HepG2 (cell line): ENCODE results near the gene GPT2. TPM values are rescaled to one million over a fixed set of nuclear protein-coding genes. Genes with fewer than 3 reads are reported as not detected.
A peak's percentile ranks its signal among the peaks of the same experiment; 100 is the strongest.

ENCODE experiments used
- ATF2 ChIP-seq: sonication (generic); formaldehyde crosslinking; IDR thresholded peaks from 2 replicates; pipeline ENCODE4 v1.4.0; 2020; ENCODE audit warnings: missing genetic modification reagents
- ATF6 ChIP-seq: sonication (generic); formaldehyde crosslinking; conservative IDR thresholded peaks from 2 replicates; pipeline ENCODE4 v1.4.0; 2020; ENCODE audit warnings: missing genetic modification reagents
- CENPBD1 ChIP-seq: sonication (generic); formaldehyde crosslinking; IDR thresholded peaks from 2 replicates; pipeline ENCODE4 v1.8.0; 2022; ENCODE audit warnings: missing genetic modification reagents, low read depth, mild to moderate bottlenecking, borderline replicate concordance
- E2F1 ChIP-seq: sonication (generic); formaldehyde crosslinking; IDR thresholded peaks from 2 replicates; pipeline ENCODE4 v1.5.0; 2020; ENCODE audit warnings: missing genetic modification reagents
- HNRNPLL ChIP-seq: fragments of 200-400 bp; formaldehyde crosslinking; IDR thresholded peaks from 2 replicates; pipeline ENCODE4 v1.6.1; 2017; ENCODE audit warnings: mild to moderate bottlenecking, low read depth, low read length; ENCODE audit not compliant: poor library complexity, severe bottlenecking
- KAT8 ChIP-seq: IDR thresholded peaks from 2 replicates; pipeline ENCODE4 v1.6.1; 2016; ENCODE audit warnings: missing genetic modification reagents, missing compliant biosample characterization
- KLF12 ChIP-seq: sonication (generic); formaldehyde crosslinking; IDR thresholded peaks from 2 replicates; pipeline ENCODE4 v1.4.0; 2020; ENCODE audit warnings: missing genetic modification reagents, borderline replicate concordance
- MLLT10 ChIP-seq: sonication (generic); formaldehyde crosslinking; IDR thresholded peaks from 2 replicates; pipeline ENCODE4 v1.4.0; 2020; ENCODE audit warnings: missing genetic modification reagents
- MTF1 ChIP-seq: sonication (generic); formaldehyde crosslinking; IDR thresholded peaks from 2 replicates; pipeline ENCODE4 v1.5.0; 2020; ENCODE audit warnings: missing genetic modification reagents
- MYC ChIP-seq: sonication (generic); formaldehyde crosslinking; IDR thresholded peaks from 2 replicates; pipeline ENCODE4 v1.9.0; 2021; ENCODE audit warnings: missing genetic modification reagents, borderline replicate concordance
- NFKBIZ ChIP-seq: IDR thresholded peaks from 2 replicates; pipeline ENCODE4 v1.6.1; 2018; ENCODE audit warnings: missing genetic modification reagents, missing compliant biosample characterization
- RAD21 ChIP-seq: fragments of 450-650 bp; formaldehyde crosslinking; IDR thresholded peaks from 2 replicates; pipeline ENCODE4 v1.5.0; 2020; ENCODE audit warnings: mild to moderate bottlenecking
- SMAD9 ChIP-seq: sonication (generic); formaldehyde crosslinking; IDR thresholded peaks from 2 replicates; pipeline ENCODE4 v1.5.1; 2020; ENCODE audit warnings: mild to moderate bottlenecking, missing genetic modification reagents
- ZFP62 ChIP-seq: sonication (generic); formaldehyde crosslinking; IDR thresholded peaks from 2 replicates; pipeline ENCODE4 v1.4.0; 2020; ENCODE audit warnings: missing genetic modification reagents
- ZHX2 ChIP-seq, 2 experiments: sonication (generic) in 1 of 2; formaldehyde crosslinking in 1 of 2; IDR thresholded peaks; 2 replicates each; pipeline versions ENCODE4 v1.6.1 to v1.9.0; 2014 to 2022; ENCODE audit warnings: antibody characterized with exemption in 1 of 2, borderline replicate concordance in 1 of 2, inconsistent platforms in 1 of 2, low read depth in 1 of 2, missing genetic modification reagents in 1 of 2
- ZNF616 ChIP-seq: sonication (generic); formaldehyde crosslinking; IDR thresholded peaks from 2 replicates; pipeline ENCODE4 v1.5.0; 2020; ENCODE audit warnings: low read depth, mild to moderate bottlenecking, missing genetic modification reagents
- ZNF766 ChIP-seq: sonication (generic); formaldehyde crosslinking; IDR thresholded peaks from 2 replicates; pipeline ENCODE4 v1.5.0; 2020; ENCODE audit warnings: missing genetic modification reagents, borderline replicate concordance
- ZNF816 ChIP-seq: sonication (generic); formaldehyde crosslinking; IDR thresholded peaks from 2 replicates; pipeline ENCODE4 v1.8.0; 2022; ENCODE audit warnings: missing genetic modification reagents, mild to moderate bottlenecking, borderline replicate concordance
- polyA plus RNA-seq, 8 experiments: library from polyadenylated mRNA; depleted of rRNA in 3 of 8; stranded (reverse) in 7 of 8; unstranded in 1 of 8; fragments of >200 nt; fragmentation: Illumina TruSeq in 4 of 8; extraction: Trizol in 4 of 8; gene quantifications; 2 replicates each; pipeline versions ENCODE4 v1.2.1 to v1.2.3, GENCODE V29; 2011 to 2016; ENCODE audit warnings: low read depth in 4 of 8, missing spikeins in 1 of 8, mixed read lengths in 1 of 8; ENCODE audit not compliant: insufficient read depth in 1 of 8
- total RNA-seq, 5 experiments: library from RNA; depleted of rRNA; stranded (reverse); fragments of >200 nt; fragmentation: Illumina TruSeq; extraction: Trizol; gene quantifications; 2 replicates each; pipeline ENCODE4 v1.2.3, GENCODE V29; 2016; ENCODE audit warnings: low read depth in 1 of 5

Gene GPT2
- total and polyA plus RNA-seq, 2 of the 13 experiments (the other 11 are each of a cell fraction or from before 2014, with no cell fraction given) = 138 to 267 TPM

GRCh38 chr16:46973996-46974324 lies 89.8 kb downstream of the GPT2 start (continued):
- TF ChIP-seq ZNF816 (CRISPR knock-in tag) (0 out of 2 replicates have a peak, but pooled peaks have one; percentile 13), KLF12 (CRISPR knock-in tag) (peak; percentile 11; the same call in 1 of the 2 replicates), SMAD9 (0 out of 2 replicates have a peak, but pooled peaks have one; percentile 13), ATF2 (CRISPR knock-in tag) (no peak), NFKBIZ (no peak), MTF1 (CRISPR knock-in tag) (peak; percentile 50; the same call in 1 of the 2 replicates), CENPBD1 (peak; percentile 12; the same call in 1 of the 2 replicates), ZNF766 (CRISPR knock-in tag) (0 out of 2 replicates have a peak, but pooled peaks have one; percentile 1), MYC (CRISPR knock-in tag) (no peak), HNRNPLL (no peak), RAD21 (CRISPR knock-in tag) (0 out of 2 replicates have a peak, but pooled peaks have one; percentile 20), E2F1 (0 out of 2 replicates have a peak, but pooled peaks have one; percentile 13), ATF6 (CRISPR knock-in tag) (0 out of 2 replicates have a peak, but pooled peaks have one; percentile 6), ZHX2 (IDR thresholded peaks at IDR 0.05; ENCODE audit: low read depth) (no peak), ZHX2 (CRISPR knock-in tag; IDR thresholded peaks at IDR 0.05; ENCODE audit: borderline replicate concordance) (peak; percentile 33; the same call in 1 of the 2 replicates), ZNF616 (CRISPR knock-in tag) (no peak), MLLT10 (0 out of 2 replicates have a peak, but pooled peaks have one; percentile 82), KAT8 (peak; percentile 8; the same call in 1 of the 2 replicates), ZFP62 (CRISPR knock-in tag) (0 out of 2 replicates have a peak, but pooled peaks have one; percentile 5)
